IMR-90 (cell line): ENCODE results near the gene MICOS13. TPM values are rescaled to one million over a fixed set of nuclear protein-coding genes. Genes with fewer than 3 reads are reported as not detected.

ENCODE experiments used
- ATAC-seq: fragments of 200-7000 bp; cut with Tn5 transposase; 2 replicates; pipeline ENCODE4 v1.9.1; 2020; ENCODE audit warnings: low read depth, mild to moderate bottlenecking, moderate library complexity
- BruUV-seq: library from RNA; stranded (reverse); fragments of 400-500 nt; replicated peaks from 2 replicates; lab custom pipeline; 2021; lab: Mats Ljungman, UMichigan
- CTCF ChIA-PET: fragments of 300-600 bp; formaldehyde crosslinking; extraction: SDS; loops from one replicate; lab custom pipeline; 2021; ENCODE audit warnings: antibody characterized with exemption; lab: Yijun Ruan, JAX
- POLR2A ChIA-PET: fragments of 300-600 bp; sonication (Branson Sonifier 250); formaldehyde crosslinking; loops from one replicate; lab custom pipeline; 2022; ENCODE audit warnings: antibody characterized with exemption; ENCODE audit not compliant: unreplicated experiment; lab: Charles Lee
- DNase-seq: peaks from one replicate; pipeline ENCODE4 v3.0.0; 2013
- H2AFZ ChIP-seq: replicated peaks from 2 replicates; pipeline ENCODE3; 2013; ENCODE audit warnings: low read length, mild to moderate bottlenecking; ENCODE audit not compliant: poor library complexity
- H2AK5ac ChIP-seq: 2 replicates; pipeline ENCODE4 v1.6.1; 2013; ENCODE audit warnings: low read depth, low read length, inconsistent platforms
- H2AK9ac ChIP-seq: replicated peaks from 2 replicates; pipeline ENCODE3; 2013; ENCODE audit warnings: mild to moderate bottlenecking, low read depth, low read length, moderate library complexity; ENCODE audit not compliant: poor library complexity
- H2BK120ac ChIP-seq: 2 replicates; pipeline ENCODE4 v1.6.1; 2013; ENCODE audit warnings: low read depth, low read length, inconsistent platforms
- H2BK15ac ChIP-seq: 3 replicates; pipeline ENCODE4 v1.6.1; 2013; ENCODE audit warnings: low read depth, low read length, inconsistent platforms
- H2BK20ac ChIP-seq: 2 replicates; pipeline ENCODE4 v1.6.1; 2013; ENCODE audit warnings: low read depth, mild to moderate bottlenecking, inconsistent platforms, low read length, moderate library complexity
- H2BK5ac ChIP-seq: 2 replicates; pipeline ENCODE4 v1.6.1; 2013; ENCODE audit warnings: mild to moderate bottlenecking, low read depth, low read length, inconsistent platforms; ENCODE audit not compliant: poor library complexity, severe bottlenecking
- H3K14ac ChIP-seq: replicated peaks from 2 replicates; pipeline ENCODE4 v1.6.1; 2013; ENCODE audit warnings: low read depth, low read length, inconsistent platforms
- H3K18ac ChIP-seq: 2 replicates; pipeline ENCODE4 v1.6.1; 2013; ENCODE audit warnings: low read depth, low read length, control low read depth
- H3K23ac ChIP-seq: 2 replicates; pipeline ENCODE4 v1.6.1; 2013; ENCODE audit warnings: low read depth, low read length, inconsistent platforms
- H3K27ac ChIP-seq: 2 replicates; pipeline ENCODE4 v1.5.1; 2013; ENCODE audit warnings: mild to moderate bottlenecking, control low read depth, low read length; ENCODE audit not compliant: insufficient read depth
- H3K27me3 ChIP-seq: 2 replicates; pipeline ENCODE4 v1.6.1; 2013; ENCODE audit warnings: low read length; ENCODE audit not compliant: control insufficient read depth, insufficient read depth
- H3K36me3 ChIP-seq: 2 replicates; pipeline ENCODE4 v1.6.1; 2013; ENCODE audit warnings: low read length, mixed read lengths; ENCODE audit not compliant: control insufficient read depth, insufficient read depth
- H3K4ac ChIP-seq: 2 replicates; pipeline ENCODE4 v1.6.1; 2013; ENCODE audit warnings: low read depth, low read length, inconsistent platforms
- H3K4me1 ChIP-seq: 2 replicates; pipeline ENCODE4 v1.6.1; 2013; ENCODE audit warnings: low read length, mixed read lengths; ENCODE audit not compliant: control insufficient read depth, insufficient read depth
- H3K4me2 ChIP-seq: 2 replicates; pipeline ENCODE4 v1.6.1; 2013; ENCODE audit warnings: low read depth, mild to moderate bottlenecking, control low read depth, low read length, moderate library complexity
- H3K4me3 ChIP-seq: 2 replicates; pipeline ENCODE4 v1.5.1; 2013; ENCODE audit warnings: low read depth, mild to moderate bottlenecking, control low read depth, low read length, moderate library complexity; ENCODE audit not compliant: insufficient read depth
- H3K56ac ChIP-seq: 2 replicates; pipeline ENCODE4 v1.6.1; 2013; ENCODE audit warnings: low read length, inconsistent platforms; ENCODE audit not compliant: insufficient read depth; ENCODE audit errors: extremely low read depth
- H3K79me1 ChIP-seq, 2 experiments: 2 replicates each; pipeline ENCODE4 v1.6.1; 2013; ENCODE audit warnings: low read length in 2 of 2, inconsistent platforms in 1 of 2, low read depth in 1 of 2
- H3K9ac ChIP-seq: 2 replicates; pipeline ENCODE4 v1.6.1; 2013; ENCODE audit warnings: low read depth, low read length, control low read depth
- H3K9me1 ChIP-seq: 2 replicates; pipeline ENCODE4 v1.6.1; 2013; ENCODE audit warnings: low read length, inconsistent platforms; ENCODE audit not compliant: insufficient read depth
- H3K9me3 ChIP-seq: 2 replicates; pipeline ENCODE4 v1.6.1; 2013; ENCODE audit warnings: low read length; ENCODE audit not compliant: control insufficient read depth, insufficient read depth
- H4K20me1 ChIP-seq: 2 replicates; pipeline ENCODE4 v1.6.1; 2013; ENCODE audit warnings: low read length, inconsistent platforms; ENCODE audit not compliant: insufficient read depth
- H4K5ac ChIP-seq: 2 replicates; pipeline ENCODE4 v1.6.1; 2013; ENCODE audit warnings: mild to moderate bottlenecking, low read depth, low read length, control low read depth
- H4K8ac ChIP-seq, 2 experiments: 2 replicates each; pipeline ENCODE4 v1.6.1; 2013; ENCODE audit warnings: low read depth in 2 of 2, low read length in 2 of 2, control low read depth in 1 of 2, inconsistent platforms in 1 of 2
- H4K91ac ChIP-seq: 2 replicates; pipeline ENCODE4 v1.6.1; 2013; ENCODE audit warnings: low read depth, low read length, inconsistent platforms; ENCODE audit not compliant: insufficient read depth
- CEBPB ChIP-seq: IDR thresholded peaks from 2 replicates; pipeline ENCODE4 v1.6.1; 2012; ENCODE audit warnings: low read depth, low read length, improper control_type of control experiment
- CHD1 ChIP-seq: IDR thresholded peaks from 2 replicates; pipeline ENCODE4 v1.6.1; 2012; ENCODE audit warnings: low read depth, low read length, improper control_type of control experiment
- CTCF ChIP-seq: conservative IDR thresholded peaks from 2 replicates; pipeline ENCODE4 v1.5.1; 2012; ENCODE audit warnings: mild to moderate bottlenecking, low read depth, low read length, improper control_type of control experiment
- ELK1 ChIP-seq: fragments of 150-350 bp; IDR thresholded peaks from 2 replicates; pipeline ENCODE4 v1.6.1; 2016; ENCODE audit warnings: low read depth, mild to moderate bottlenecking, low read length, moderate library complexity, borderline replicate concordance
- MAZ ChIP-seq: IDR thresholded peaks from 2 replicates; pipeline ENCODE4 v1.6.1; 2012; ENCODE audit warnings: low read depth, mild to moderate bottlenecking, low read length, improper control_type of control experiment, moderate library complexity, borderline replicate concordance
- MXI1 ChIP-seq: IDR thresholded peaks from 2 replicates; pipeline ENCODE4 v1.6.1; 2012; ENCODE audit warnings: low read depth, mild to moderate bottlenecking, low read length, moderate library complexity, borderline replicate concordance
- NFE2L2 ChIP-seq: fragments of 150-350 bp; IDR thresholded peaks from 2 replicates; pipeline ENCODE4 v1.6.1; 2016; ENCODE audit warnings: low read depth, mild to moderate bottlenecking, low read length
- POLR2A ChIP-seq: IDR thresholded peaks from 2 replicates; pipeline ENCODE4 v1.6.1; 2012; ENCODE audit warnings: mild to moderate bottlenecking, low read depth, low read length
- RCOR1 ChIP-seq: IDR thresholded peaks from 2 replicates; pipeline ENCODE4 v1.6.1; 2012; ENCODE audit warnings: mild to moderate bottlenecking, low read length, improper control_type of control experiment; ENCODE audit not compliant: insufficient replicate concordance
- RFX5 ChIP-seq: IDR thresholded peaks from 2 replicates; pipeline ENCODE4 v1.8.0; 2012; ENCODE audit warnings: low read depth, mild to moderate bottlenecking, low read length, moderate library complexity
- SMC3 ChIP-seq: fragments of 150-350 bp; IDR thresholded peaks from 2 replicates; pipeline ENCODE4 v1.6.1; 2016; ENCODE audit warnings: low read depth, mild to moderate bottlenecking, antibody characterized with exemption, low read length, moderate library complexity
- USF2 ChIP-seq: fragments of 150-350 bp; IDR thresholded peaks from 2 replicates; pipeline ENCODE4 v1.6.1; 2017; ENCODE audit warnings: mild to moderate bottlenecking, antibody characterized with exemption, low read length, low read depth
- whole genome bisulfite sequencing, 2 experiments: methylation state at CpG; one replicate each; pipeline versions ENCODE4 v1.1.5 to v1.1.7; 2013; ENCODE audit warnings: missing lambda C conversion rate in 2 of 2; ENCODE audit not compliant: insufficient read length in 1 of 2; ENCODE audit errors: extremely low coverage in 2 of 2; 5-methylcytosine and 5-hydroxymethylcytosine counted together
- dilution Hi-C: fragments of 300-500 bp; cut with HindIII; formaldehyde crosslinking; loops from one replicate; pipeline ENCODE4 v1.14.3; 2018; ENCODE audit warnings: low sequenced_read_pairs; ENCODE audit not compliant: unreplicated experiment
- in situ Hi-C: fragments of 300-500 bp; cut with MboI; formaldehyde crosslinking; loops from 3 replicates; pipeline ENCODE4 v1.14.3; 2019; ENCODE audit warnings: low sequenced_read_pairs, inconsistent platforms, mixed read lengths
- intact Hi-C: fragments of 100-400 bp; cut with micrococcal nuclease; formaldehyde crosslinking; loops from 2 replicates; pipeline ENCODE4 v1.10.0; 2022
- polyA plus RNA-seq, 3 experiments: library from polyadenylated mRNA; depleted of rRNA; stranded (reverse); fragments of >200 nt; gene quantifications; 2 replicates each; pipeline ENCODE4 v1.2.3, GENCODE V29; 2012; ENCODE audit warnings: low replicate concordance in 1 of 3
- total RNA-seq: library from RNA; depleted of rRNA; stranded (reverse); fragments of >200 nt; gene quantifications from 2 replicates; pipeline ENCODE4 v1.2.3, GENCODE V29; 2012

The MICOS13 gene
- total and polyA plus RNA-seq, 2 of the 4 experiments (the other 2 are of a cell fraction): 14.5 to 48.9 TPM

GRCh38 chr19:5713228-5713627 is 32.9 kb upstream of the MICOS13 start:
- DNase-seq (no peak), ATAC-seq (no peak)
- intact Hi-C loops (no loop called here), in situ Hi-C loops (no loop called here), dilution Hi-C loops (no loop called here)
- H3K4ac ChIP-seq: no peak overlapping the region
- CTCF ChIA-PET: no interaction called here
- no peak overlapping the region for H2BK120ac ChIP-seq
- no peaks in the 10 kb centered on the region for H3K27me3 ChIP-seq
- no TSS peak for BruUV-seq
- H2BK15ac ChIP-seq: no peak overlapping the region
- H4K20me1 ChIP-seq: peaks cover 53% of the 10 kb centered on the region
- H3K9me3 ChIP-seq: no peaks in the 10 kb centered on the region
- H3K9me1 ChIP-seq: peaks cover 9% of the 10 kb centered on the region
- no peak overlapping the region for H2AFZ ChIP-seq
- no peak overlapping the region for H3K56ac ChIP-seq
- H3K9ac ChIP-seq: no peak overlapping the region
- H3K23ac ChIP-seq: no peak overlapping the region
- POLR2A ChIA-PET: no interaction called here
- no peak overlapping the region for H2BK5ac ChIP-seq
- no peak overlapping the region for H3K27ac ChIP-seq
- H3K4me2 ChIP-seq: no peak overlapping the region
- WGBS, 2 experiments: 100% methylated on average over 1 of the region's 9 CpGs; no CpG with 5 or more reads in 1 of the 2 experiments
- no peak overlapping the region for H3K4me3 ChIP-seq
- H4K91ac ChIP-seq: no peak overlapping the region
- TF ChIP-seq RCOR1 (no peak), CTCF (no peak), RFX5 (no peak), USF2 (no peak), MAZ (no peak), CHD1 (no peak), CEBPB (no peak), SMC3 (no peak), MXI1 (no peak), NFE2L2 (no peak), ELK1 (no peak), POLR2A (no peak)
- H2BK20ac ChIP-seq: no peak overlapping the region
- no peak overlapping the region for H2AK9ac ChIP-seq
- peaks cover 51% of the 10 kb centered on the region for H3K36me3 ChIP-seq
- H3K18ac ChIP-seq: no peak overlapping the region
- no peak overlapping the region for H4K5ac ChIP-seq
- H3K4me1 ChIP-seq: peaks cover 4% of the 10 kb centered on the region
- no peak overlapping the region for H4K8ac ChIP-seq
- peaks cover 13 to 54% of the 10 kb centered on the region in 2 experiments for H3K79me1 ChIP-seq
- no peak overlapping the region for H2AK5ac ChIP-seq
- no peak overlapping the region for H3K14ac ChIP-seq
